ENCODE results near the gene ANTXR1. TPM values are rescaled to one million over a fixed set of nuclear protein-coding genes. Genes with fewer than 3 reads are reported as not detected.
A peak's percentile ranks its signal among the peaks of the same experiment; 100 is the strongest.
"Not testable (repeated sequence)": the region's sequence is repeated elsewhere in the genome, so short reads cannot be mapped to it uniquely, and the experiment has no call there.

Gene ANTXR1
- total and polyA plus RNA-seq, 5 donors: 13.8 to 49.4 (median 36.7) TPM

DNA sequence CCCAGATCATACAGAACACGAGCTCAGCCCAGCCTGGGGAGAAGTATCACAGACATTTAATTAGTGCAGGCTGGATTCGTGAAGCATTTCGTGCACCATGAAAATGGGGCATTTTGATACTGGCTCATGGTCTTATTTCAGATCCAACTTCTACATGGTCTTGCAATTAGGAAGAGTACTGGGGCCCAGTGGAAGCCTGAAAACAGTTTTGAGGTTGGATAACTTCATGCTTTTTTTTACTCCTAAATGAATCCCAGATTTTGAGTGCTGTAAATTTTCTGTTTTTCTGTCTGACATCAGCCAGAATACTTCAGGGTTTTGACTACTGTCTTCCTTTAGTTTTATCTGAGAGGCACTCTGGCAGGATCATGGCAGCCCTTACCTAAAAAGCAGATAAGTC is 213.9 kb downstream of the ANTXR1 start:
- Histone ChIP-seq H3K4me3 (ENCODE audit: low read length) (no peak overlapping the region), H3K27me3 (ENCODE audit: control insufficient read depth, insufficient read depth) (no peaks in the 10 kb centered on the region), H3K4me1 (ENCODE audit: control insufficient read depth, insufficient read depth, low read length) (peaks cover 7% of the 10 kb centered on the region), H3K9me3 (ENCODE audit: control insufficient read depth, low read length) (no peaks in the 10 kb centered on the region), H3K27ac (ENCODE audit: low read length) (no peak overlapping the region)
- intact Hi-C loops (cut with DNase I): no loop called here
- ATAC-seq (no peak), DNase-seq (no peak)
- WGBS: 89% methylated on average over 3 of the region's 3 CpGs

DNA sequence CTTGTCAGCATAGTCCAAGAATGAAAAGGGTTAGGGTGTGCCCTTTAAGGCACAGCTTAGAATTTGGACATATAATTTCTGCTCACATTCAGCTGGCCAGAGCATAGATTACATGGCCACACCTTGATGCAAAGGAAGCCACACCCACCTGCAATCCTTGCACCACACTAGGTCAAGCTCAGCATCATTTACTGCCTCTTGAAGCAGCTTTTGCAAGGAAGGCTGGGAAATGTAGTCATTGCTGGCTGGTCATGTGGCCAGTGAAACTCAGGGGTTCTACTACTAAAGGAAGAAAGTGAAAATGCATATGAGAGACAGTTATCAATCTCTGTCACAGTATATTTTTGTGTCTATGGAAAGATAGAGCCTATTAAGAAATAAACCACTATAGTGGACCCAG is 214.7 kb downstream of the ANTXR1 start:
- H3K4me3 ChIP-seq (ENCODE audit: low read length): no peak overlapping the region
- no peaks in the 10 kb centered on the region for H3K9me3 ChIP-seq (ENCODE audit: control insufficient read depth, low read length)
- H3K27ac ChIP-seq (ENCODE audit: low read length): no peak overlapping the region
- ATAC-seq (no peak), DNase-seq (no peak)
- peaks cover 7% of the 10 kb centered on the region for H3K4me1 ChIP-seq (ENCODE audit: control insufficient read depth, insufficient read depth, low read length)
- intact Hi-C loops (cut with DNase I): no loop called here
- no peaks in the 10 kb centered on the region for H3K27me3 ChIP-seq (ENCODE audit: control insufficient read depth, insufficient read depth)

GRCh38 chr2:69230946-69231345 is 218.0 kb downstream of the ANTXR1 start:
- H3K27me3 ChIP-seq (ENCODE audit: control insufficient read depth, insufficient read depth); H3K9me3 ChIP-seq (ENCODE audit: control insufficient read depth, low read length); intact Hi-C loops (cut with DNase I); H3K4me3 ChIP-seq (ENCODE audit: low read length); H3K27ac ChIP-seq (ENCODE audit: low read length); H3K4me1 ChIP-seq (ENCODE audit: control insufficient read depth, insufficient read depth, low read length); DNase-seq; ATAC-seq: not testable (repeated sequence)
- WGBS: 98% methylated on average over 1 of the region's 1 CpG

DNA sequence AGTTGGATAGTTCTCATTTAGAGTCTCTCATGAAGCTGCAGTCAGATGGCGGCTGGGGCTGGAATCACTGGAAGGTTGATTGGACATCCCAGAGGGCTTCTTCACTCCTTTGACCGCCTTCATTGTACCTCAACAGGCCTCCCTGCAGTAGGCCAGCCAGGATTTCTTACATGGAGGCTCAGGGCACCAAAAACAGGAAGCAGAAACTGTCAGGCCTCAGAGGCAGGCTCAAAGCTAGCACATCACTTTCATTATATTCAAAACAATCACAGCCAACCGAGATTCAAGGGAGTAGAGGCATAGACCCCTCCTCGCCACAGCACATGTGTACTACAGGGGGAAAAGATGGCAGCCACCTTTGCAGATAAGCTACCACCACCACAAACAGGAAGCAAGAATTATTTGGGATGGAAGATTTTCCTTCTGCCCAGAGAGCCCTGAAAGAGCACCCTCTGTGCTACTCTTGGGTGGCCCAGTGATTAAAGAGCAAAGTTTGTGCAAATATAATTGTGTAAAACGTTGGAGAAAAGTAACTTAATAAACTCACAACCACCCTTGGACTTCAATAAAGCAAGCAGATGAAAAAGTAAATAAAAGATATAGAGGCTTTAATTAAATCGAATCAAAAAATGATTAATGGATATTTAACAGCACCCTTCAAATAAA is 218.8 kb downstream of the ANTXR1 start:
- no peak for ATAC-seq
- no peak overlapping the region for H3K4me3 ChIP-seq (ENCODE audit: low read length)
- H3K9me3 ChIP-seq (ENCODE audit: control insufficient read depth, low read length): no peaks in the 10 kb centered on the region
- 85% methylated on average over 6 of the region's 6 CpGs for WGBS
- no peak for DNase-seq
- intact Hi-C loops (cut with DNase I): no loop called here
- no peaks in the 10 kb centered on the region for H3K27me3 ChIP-seq (ENCODE audit: control insufficient read depth, insufficient read depth)
- H3K4me1 ChIP-seq (ENCODE audit: control insufficient read depth, insufficient read depth, low read length): peaks cover 1% of the 10 kb centered on the region
- no peak overlapping the region for H3K27ac ChIP-seq (ENCODE audit: low read length)

DNA sequence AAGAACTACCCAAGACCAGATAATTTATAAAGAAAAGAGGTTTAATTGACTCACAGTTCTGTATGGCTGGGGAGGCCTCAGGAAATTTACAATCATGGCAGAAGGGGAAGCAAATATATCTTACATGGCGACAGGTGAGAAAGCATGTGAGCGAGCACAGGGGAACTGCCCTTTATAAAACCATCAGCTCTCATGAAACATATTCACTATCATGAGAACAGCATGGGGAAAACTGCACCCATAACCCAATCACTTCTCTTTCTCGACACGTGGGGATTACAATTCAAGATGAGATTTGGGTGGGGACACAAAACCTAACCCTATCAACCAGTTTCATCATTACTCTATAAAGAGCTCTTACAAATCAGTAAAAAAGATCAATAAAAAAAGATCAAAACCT is 222.9 kb downstream of the ANTXR1 start:
- H3K27me3 ChIP-seq (ENCODE audit: control insufficient read depth, insufficient read depth); intact Hi-C loops (cut with DNase I); H3K9me3 ChIP-seq (ENCODE audit: control insufficient read depth, low read length); ATAC-seq; H3K4me1 ChIP-seq (ENCODE audit: control insufficient read depth, insufficient read depth, low read length); H3K27ac ChIP-seq (ENCODE audit: low read length); H3K4me3 ChIP-seq (ENCODE audit: low read length); DNase-seq: not testable (repeated sequence)
- 97% methylated on average over 4 of the region's 4 CpGs for WGBS

- ATAC-seq: peak in 1 of 2 donors; percentile 40
- H3K4me3 ChIP-seq (ENCODE audit: low read length): no peak overlapping the region
- no peak overlapping the region for H3K27ac ChIP-seq (ENCODE audit: low read length)
- no peaks in the 10 kb centered on the region for H3K27me3 ChIP-seq (ENCODE audit: control insufficient read depth, insufficient read depth)
- peaks cover 2% of the 10 kb centered on the region for H3K4me1 ChIP-seq (ENCODE audit: control insufficient read depth, insufficient read depth, low read length)
- intact Hi-C loops (cut with DNase I): no loop called here
- H3K9me3 ChIP-seq (ENCODE audit: control insufficient read depth, low read length): no peaks in the 10 kb centered on the region
- DNase-seq: no peak
- WGBS: 67% methylated on average over 6 of the region's 6 CpGs
These were observed 224.2 kb downstream of the ANTXR1 start for GRCh38 chr2:69237070-69237670.

- no peak for ATAC-seq
- DNase-seq: no peak
- no peak overlapping the region for H3K27ac ChIP-seq (ENCODE audit: low read length)
- H3K4me3 ChIP-seq (ENCODE audit: low read length): no peak overlapping the region
- no peaks in the 10 kb centered on the region for H3K27me3 ChIP-seq (ENCODE audit: control insufficient read depth, insufficient read depth)
- no peaks in the 10 kb centered on the region for H3K9me3 ChIP-seq (ENCODE audit: control insufficient read depth, low read length)
- intact Hi-C loops (cut with DNase I): no loop called here
- peaks cover 2% of the 10 kb centered on the region for H3K4me1 ChIP-seq (ENCODE audit: control insufficient read depth, insufficient read depth, low read length)
- 75% methylated on average over 6 of the region's 6 CpGs for WGBS
These were observed 225.6 kb downstream of the ANTXR1 start for GRCh38 chr2:69238449-69239031.

- WGBS: 53% methylated on average over 7 of the region's 7 CpGs
- H3K4me3 ChIP-seq (ENCODE audit: low read length): no peak overlapping the region
- H3K27me3 ChIP-seq (ENCODE audit: control insufficient read depth, insufficient read depth): no peaks in the 10 kb centered on the region
- H3K27ac ChIP-seq (ENCODE audit: low read length): no peak overlapping the region
- no peaks in the 10 kb centered on the region for H3K9me3 ChIP-seq (ENCODE audit: control insufficient read depth, low read length)
- intact Hi-C loops (cut with DNase I): no loop called here
- ATAC-seq: no peak
- no peak for DNase-seq
- peaks cover 2% of the 10 kb centered on the region for H3K4me1 ChIP-seq (ENCODE audit: control insufficient read depth, insufficient read depth, low read length)
These were observed 228.1 kb downstream of the ANTXR1 start for GRCh38 chr2:69241093-69241492.

DNA sequence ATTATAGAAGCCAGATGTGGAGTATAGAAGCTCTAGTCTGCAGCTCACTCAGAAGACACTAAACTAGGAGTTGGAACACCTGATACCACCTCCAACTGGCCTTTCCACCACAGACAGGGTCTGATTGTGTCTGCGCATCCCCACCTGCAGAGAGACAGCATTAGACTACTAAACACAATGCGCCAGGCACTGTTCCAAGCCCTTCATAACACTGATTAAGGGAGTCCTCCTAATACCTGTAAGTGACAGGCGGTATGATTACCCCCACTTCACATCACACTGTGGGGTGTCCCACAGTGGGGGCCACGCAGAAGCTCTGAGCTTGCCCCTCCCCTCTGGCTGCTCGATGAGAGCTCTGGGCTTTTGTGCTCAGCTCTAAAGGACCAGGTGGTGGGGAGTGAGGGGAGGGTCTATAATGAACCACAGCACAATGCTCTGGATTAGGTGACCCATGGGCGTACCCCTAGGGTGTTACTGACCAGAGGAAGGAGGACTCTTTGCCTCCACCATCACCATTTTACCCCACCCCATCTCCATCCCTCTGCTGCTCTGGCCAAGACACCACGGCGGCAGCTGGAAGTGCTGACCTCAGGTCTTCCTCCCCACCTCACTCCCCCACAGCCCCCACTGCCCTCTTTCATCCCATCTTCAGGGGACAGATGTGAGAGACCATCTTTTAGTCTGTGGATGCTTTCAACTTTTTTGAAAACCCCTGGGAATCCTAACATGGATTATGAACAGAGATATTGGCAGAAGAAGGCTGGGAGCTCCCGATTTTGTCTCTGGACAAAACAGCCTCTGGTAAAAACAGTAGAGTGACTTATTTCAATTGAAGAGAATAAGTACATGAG is 228.9 kb downstream of the ANTXR1 start:
- Histone ChIP-seq H3K9me3 (ENCODE audit: control insufficient read depth, low read length) (no peaks in the 10 kb centered on the region), H3K27ac (ENCODE audit: low read length) (no peak overlapping the region), H3K4me3 (ENCODE audit: low read length) (no peak overlapping the region), H3K4me1 (ENCODE audit: control insufficient read depth, insufficient read depth, low read length) (peaks cover 2% of the 10 kb centered on the region), H3K27me3 (ENCODE audit: control insufficient read depth, insufficient read depth) (no peaks in the 10 kb centered on the region)
- peak in 1 of 2 donors; percentile 14 for ATAC-seq
- intact Hi-C loops (cut with DNase I): no loop called here
- 89% methylated on average over 9 of the region's 9 CpGs for WGBS
- no peak for DNase-seq

DNA sequence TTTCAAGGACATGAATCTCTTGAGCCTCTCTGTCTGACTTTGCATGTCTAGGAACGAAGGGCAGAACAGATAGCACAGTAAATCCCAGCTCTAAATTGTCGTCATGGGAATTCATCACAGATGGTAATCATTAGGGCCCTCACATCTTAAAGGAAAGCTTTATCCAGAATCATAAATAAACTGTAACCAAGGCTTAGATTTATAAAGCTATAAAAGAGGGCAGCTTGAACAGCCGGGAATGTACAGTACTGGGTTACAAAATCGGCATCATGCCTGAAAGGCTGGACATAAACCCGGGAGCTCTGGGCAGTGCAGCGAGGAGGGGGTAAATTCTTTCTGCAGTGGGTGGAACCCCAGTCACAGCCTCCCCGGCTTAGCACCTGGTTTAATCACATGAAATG is 229.7 kb downstream of the ANTXR1 start:
- intact Hi-C loops (cut with DNase I): no loop called here
- no peak overlapping the region for H3K27ac ChIP-seq (ENCODE audit: low read length)
- H3K4me3 ChIP-seq (ENCODE audit: low read length): no peak overlapping the region
- no peaks in the 10 kb centered on the region for H3K9me3 ChIP-seq (ENCODE audit: control insufficient read depth, low read length)
- no peaks in the 10 kb centered on the region for H3K27me3 ChIP-seq (ENCODE audit: control insufficient read depth, insufficient read depth)
- DNase-seq (no peak), ATAC-seq (no peak)
- 77% methylated on average over 7 of the region's 7 CpGs for WGBS
- no peaks in the 10 kb centered on the region for H3K4me1 ChIP-seq (ENCODE audit: control insufficient read depth, insufficient read depth, low read length)

GRCh38 chr2:69243652-69244051 is 230.7 kb downstream of the ANTXR1 start:
- H3K4me1 ChIP-seq (ENCODE audit: control insufficient read depth, insufficient read depth, low read length): no peaks in the 10 kb centered on the region
- no peak overlapping the region for H3K27ac ChIP-seq (ENCODE audit: low read length)
- H3K27me3 ChIP-seq (ENCODE audit: control insufficient read depth, insufficient read depth): no peaks in the 10 kb centered on the region
- no peaks in the 10 kb centered on the region for H3K9me3 ChIP-seq (ENCODE audit: control insufficient read depth, low read length)
- ATAC-seq: no peak
- intact Hi-C loops (cut with DNase I): no loop called here
- no peak for DNase-seq
- no peak overlapping the region for H3K4me3 ChIP-seq (ENCODE audit: low read length)
- 89% methylated on average over 4 of the region's 4 CpGs for WGBS
